Naive thymus-derived CD4-positive, alpha-beta T cell (primary cell): ENCODE results near the gene STK26. TPM values are rescaled to one million over a fixed set of nuclear protein-coding genes. Genes with fewer than 3 reads are reported as not detected.

Experiments
- ATAC-seq: fragments of 150-1000 bp; cut with Tn5 transposase; 2 replicates; pipeline ENCODE4 v1.10.0; 2021; ENCODE audit warnings: mild to moderate bottlenecking, moderate library complexity
- CTCF ChIA-PET: fragments of 350-600 bp; sonication (Branson Sonifier 250); formaldehyde crosslinking; loops from one replicate; lab custom pipeline; 2021; ENCODE audit warnings: antibody characterized with exemption; lab: Charles Lee
- POLR2A ChIA-PET: fragments of 350-600 bp; sonication (Branson Sonifier 250); formaldehyde crosslinking; loops from one replicate; lab custom pipeline; 2021; ENCODE audit warnings: antibody characterized with exemption, inconsistent platforms; lab: Charles Lee
- DNase-seq, 9 donors: peaks; one replicate each; pipeline versions ENCODE4 v3.0.0 to v3.0.0-alpha.2; 2020 to 2022; ENCODE audit warnings: mixed read lengths in 1 of 9
- H3K27ac ChIP-seq: one replicate; pipeline ENCODE4 v1.7.0; 2013; ENCODE audit warnings: mild to moderate bottlenecking, low read depth, low read length, moderate library complexity
- H3K27me3 ChIP-seq, 2 donors: one replicate each; pipeline ENCODE4 v1.7.0; 2013; ENCODE audit warnings: low read length in 2 of 2, mild to moderate bottlenecking in 2 of 2, moderate library complexity in 2 of 2; ENCODE audit not compliant: control insufficient read depth in 2 of 2, insufficient read depth in 2 of 2
- H3K36me3 ChIP-seq, 3 experiments: 1 replicate in 2 of 3; 2 replicates in 1 of 3; pipeline ENCODE4 v1.7.0; 2013; ENCODE audit warnings: low read length in 3 of 3, mild to moderate bottlenecking in 3 of 3, moderate library complexity in 1 of 3; ENCODE audit not compliant: insufficient read depth in 3 of 3, control insufficient read depth in 2 of 3
- H3K4me1 ChIP-seq, 2 donors: one replicate each; pipeline ENCODE4 v1.7.0; 2013; ENCODE audit warnings: low read length in 2 of 2, mild to moderate bottlenecking in 2 of 2, moderate library complexity in 1 of 2; ENCODE audit not compliant: control insufficient read depth in 2 of 2, insufficient read depth in 2 of 2
- H3K4me3 ChIP-seq: 2 replicates; pipeline ENCODE4 v1.7.0; 2013; ENCODE audit warnings: mild to moderate bottlenecking, low read length
- H3K9me3 ChIP-seq, 3 experiments: 1 replicate in 2 of 3; 2 replicates in 1 of 3; pipeline ENCODE4 v1.7.0; 2013; ENCODE audit warnings: low read length in 3 of 3; ENCODE audit not compliant: control insufficient read depth in 2 of 3
- H3K27ac Mint-ChIP-seq, 9 donors: one replicate each; pipeline ENCODE4 v1.8.0; 2020 to 2022; ENCODE audit warnings: mixed read lengths in 9 of 9, mild to moderate bottlenecking in 8 of 9, moderate library complexity in 5 of 9, inconsistent platforms in 2 of 9
- H3K27me3 Mint-ChIP-seq, 5 donors: one replicate each; pipeline ENCODE4 v1.8.0; 2021 to 2022; ENCODE audit warnings: mixed read lengths in 5 of 5, mild to moderate bottlenecking in 1 of 5
- H3K36me3 Mint-ChIP-seq, 5 donors: one replicate each; pipeline ENCODE4 v1.8.0; 2020 to 2022; ENCODE audit warnings: mixed read lengths in 5 of 5, mild to moderate bottlenecking in 3 of 5, inconsistent platforms in 1 of 5
- H3K4me1 Mint-ChIP-seq, 7 donors: one replicate each; pipeline ENCODE4 v1.8.0; 2020 to 2022; ENCODE audit warnings: mixed read lengths in 7 of 7, mild to moderate bottlenecking in 3 of 7, inconsistent platforms in 1 of 7
- H3K4me3 Mint-ChIP-seq, 10 donors: one replicate each; pipeline ENCODE4 v1.8.0; 2020 to 2022; ENCODE audit warnings: mild to moderate bottlenecking in 10 of 10, mixed read lengths in 10 of 10, moderate library complexity in 6 of 10, inconsistent platforms in 2 of 10
- H3K9me3 Mint-ChIP-seq, 11 donors: one replicate each; pipeline ENCODE4 v1.8.0; 2020 to 2022; ENCODE audit warnings: mixed read lengths in 11 of 11, mild to moderate bottlenecking in 4 of 11, inconsistent platforms in 1 of 11, moderate library complexity in 1 of 11
- intact Hi-C, 2 donors: fragments of 100-400 bp; cut with micrococcal nuclease; formaldehyde crosslinking; loops; one replicate each; pipeline ENCODE4 v1.15.1; 2023
- polyA plus RNA-seq, 2 donors: library from polyadenylated mRNA; unstranded; fragments of 300-500 nt; fragmentation: Illumina TruSeq; gene quantifications; one replicate each; pipeline ENCODE4 v1.2.3, GENCODE V29; 2021
- total RNA-seq, 6 experiments: library from RNA in 5 of 6; stranded (reverse) in 5 of 6; gene quantifications; 1 replicate in 5 of 6; 2 replicates in 1 of 6; pipeline ENCODE4 v1.2.3 and lab custom pipeline; 2021 to 2026

Gene STK26
- total and polyA plus RNA-seq, 7 experiments from 2014 or later = 29.7 to 60.7 (median 45.5) TPM

DNA sequence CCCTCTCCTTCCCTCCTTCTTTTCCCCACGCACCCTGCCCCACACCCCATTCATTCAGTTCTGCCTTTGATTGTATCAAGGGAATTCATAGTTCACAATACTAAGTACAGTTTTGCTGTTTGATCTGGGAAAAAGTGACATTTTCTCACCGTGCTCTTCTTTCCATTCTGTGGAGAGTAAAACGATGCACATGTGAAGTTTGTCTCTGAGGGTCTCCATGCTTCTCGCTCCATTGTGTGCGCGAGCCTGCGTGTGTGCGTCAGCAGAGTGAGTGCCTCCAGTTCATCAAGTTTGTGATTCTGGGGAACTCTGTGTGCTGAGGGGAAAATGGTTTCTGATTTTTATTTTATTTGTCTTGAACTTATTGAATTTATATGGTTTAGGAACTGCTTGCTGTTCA is 1.9 kb downstream of the STK26 start:
- peak overlapping the region; percentile 72 for H3K4me3 ChIP-seq
- POLR2A ChIA-PET = interaction anchor here (0.8 to 1.9 kb wide), 3 partner anchors 11 to 40 kb away, joined by 3 to 12 read pairs (median 4); no protein-coding TSS in a partner anchor
- peak in 1 of 9 donors; percentile 11 for DNase-seq

DNA sequence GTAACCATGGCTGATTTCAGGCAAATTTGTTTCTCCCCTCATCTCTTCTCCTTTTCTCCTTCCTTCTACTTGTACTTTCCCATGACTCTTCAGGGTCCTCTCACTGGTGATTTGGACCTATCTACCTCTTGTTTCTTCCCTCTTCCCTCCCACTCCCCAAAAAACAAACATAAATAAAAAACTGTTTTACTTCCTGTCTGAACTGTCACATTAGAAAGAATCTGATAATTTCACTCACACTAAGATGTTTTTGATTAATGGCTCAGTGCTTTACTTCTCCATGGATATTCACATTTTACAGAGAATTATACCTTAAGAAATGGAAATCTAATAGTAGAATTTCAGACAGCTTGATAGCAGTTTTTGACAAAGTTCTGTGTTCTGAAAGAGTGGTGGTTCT is 7.2 kb downstream of the STK26 start:
- H3K4me1 Mint-ChIP-seq = peaks cover 46 to 87% (median 74%) of the 10 kb centered on the region in 7 donors
- peaks cover 22 to 34% of the 10 kb centered on the region in 2 donors for H3K4me1 ChIP-seq

More for the DNA sequence above, 1.9 kb downstream of the STK26 start:
- no peak for ATAC-seq
- no peaks in the 10 kb centered on the region for H3K9me3 ChIP-seq
- H3K36me3 Mint-ChIP-seq = peaks cover 0 to 17% (median 5%) of the 10 kb centered on the region in 5 donors
- H3K4me1 Mint-ChIP-seq = peaks cover 28 to 59% (median 51%) of the 10 kb centered on the region in 7 donors
- H3K9me3 Mint-ChIP-seq = peaks cover 0 to 2% (median 0%) of the 10 kb centered on the region in 11 donors
- peak overlapping the region; percentile 82 to 98 (median 92) for H3K4me3 Mint-ChIP-seq
- H3K4me1 ChIP-seq = peaks cover 19 to 22% of the 10 kb centered on the region in 2 donors
- no peaks in the 10 kb centered on the region for H3K27me3 Mint-ChIP-seq
- H3K27ac ChIP-seq = peak overlapping the region; percentile 86
- H3K36me3 ChIP-seq = peaks cover 0 to 8% (median 0%) of the 10 kb centered on the region in 3 experiments
- CTCF ChIA-PET = interaction anchor here (0.6 kb wide), 1 partner anchor 95 kb away, joined by 4 read pairs; no protein-coding TSS in a partner anchor
- intact Hi-C loops = loop anchor here in 1 of 2 donors (2.0 kb wide), 1 partner anchor 14 kb away; no protein-coding TSS in a partner anchor
- no peaks in the 10 kb centered on the region for H3K27me3 ChIP-seq
- H3K27ac Mint-ChIP-seq = peak overlapping the region in 8 of 9 donors; percentile 53 to 86 (median 74)

GRCh38 chrX:132031867-132032266 is 8.8 kb downstream of the STK26 start:
- no peak for ATAC-seq

More for the DNA sequence above, 7.2 kb downstream of the STK26 start:
- H3K4me3 Mint-ChIP-seq = peak overlapping the region in 6 of 10 donors; percentile 11 to 64 (median 28)
- CTCF ChIA-PET = no interaction called here
- H3K36me3 ChIP-seq = no peaks in the 10 kb centered on the region
- H3K27me3 ChIP-seq = no peaks in the 10 kb centered on the region
- H3K9me3 Mint-ChIP-seq = peaks cover 0 to 2% (median 0%) of the 10 kb centered on the region in 11 donors
- peak overlapping the region in 7 of 9 donors; percentile 4 to 86 (median 28) for H3K27ac Mint-ChIP-seq
- no peaks in the 10 kb centered on the region for H3K9me3 ChIP-seq
- DNase-seq (no peak), ATAC-seq (no peak)
- H3K27ac ChIP-seq = no peak overlapping the region
- intact Hi-C loops = no loop called here
- H3K27me3 Mint-ChIP-seq = no peaks in the 10 kb centered on the region
- POLR2A ChIA-PET = no interaction called here
- no peak overlapping the region for H3K4me3 ChIP-seq
- H3K36me3 Mint-ChIP-seq = peaks cover 0 to 16% (median 5%) of the 10 kb centered on the region in 5 donors

DNA sequence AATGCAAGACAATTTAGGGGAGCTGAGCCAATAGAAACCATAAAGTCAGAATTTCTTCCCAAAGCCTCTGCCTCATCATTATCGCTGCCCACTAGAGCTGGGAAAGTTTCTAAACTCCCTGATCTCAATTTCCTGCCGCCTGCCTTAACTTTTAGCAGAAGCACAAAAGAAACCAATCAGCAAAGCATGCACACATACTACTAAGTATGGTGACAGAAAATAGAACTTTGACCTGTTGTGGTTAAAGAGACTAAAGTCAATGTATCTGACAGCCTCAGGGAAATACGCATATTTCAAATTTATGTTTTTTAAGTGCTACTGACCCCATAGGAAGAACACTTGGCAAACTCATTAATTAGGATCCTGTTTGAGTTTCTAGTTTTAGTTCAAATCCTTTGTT is 10.1 kb downstream of the STK26 start:
- peak overlapping the region in 7 of 10 donors; percentile 1 to 42 (median 37) for H3K4me3 Mint-ChIP-seq
- H3K4me1 Mint-ChIP-seq = peaks cover 44 to 83% (median 76%) of the 10 kb centered on the region in 7 donors
- H3K9me3 Mint-ChIP-seq = no peaks in the 10 kb centered on the region
- no peaks in the 10 kb centered on the region for H3K9me3 ChIP-seq
- no peak overlapping the region for H3K27ac ChIP-seq
- H3K36me3 ChIP-seq = no peaks in the 10 kb centered on the region
- no peaks in the 10 kb centered on the region for H3K27me3 ChIP-seq
- DNase-seq (no peak), ATAC-seq (no peak)
- ChIA-PET CTCF (no interaction called here), POLR2A (interaction anchor here (1.8 kb wide), 1 partner anchor 9 kb away, joined by 7 read pairs; the partner anchor contains the start of gene STK26)
- H3K27ac Mint-ChIP-seq = peak overlapping the region in 3 of 9 donors; percentile 6 to 59 (median 31)
- no peak overlapping the region for H3K4me3 ChIP-seq
- intact Hi-C loops = no loop called here
- peaks cover 13 to 19% of the 10 kb centered on the region in 2 donors for H3K4me1 ChIP-seq
- no peaks in the 10 kb centered on the region for H3K27me3 Mint-ChIP-seq
- H3K36me3 Mint-ChIP-seq = peaks cover 0 to 11% (median 0%) of the 10 kb centered on the region in 5 donors

More at GRCh38 chrX:132031867-132032266, 8.8 kb downstream of the STK26 start:
- Mint-ChIP-seq H3K27ac (peak overlapping the region in 7 of 9 donors; percentile 4 to 77 (median 57)), H3K4me1 (peaks cover 46 to 85% (median 78%) of the 10 kb centered on the region in 7 donors), H3K27me3 (no peaks in the 10 kb centered on the region), H3K9me3 (peaks cover 0 to 2% (median 0%) of the 10 kb centered on the region in 11 donors), H3K4me3 (peak overlapping the region; percentile 31 to 71 (median 62)), H3K36me3 (peaks cover 0 to 16% (median 5%) of the 10 kb centered on the region in 5 donors)
- ChIA-PET POLR2A (no interaction called here), CTCF (no interaction called here)
- H3K36me3 ChIP-seq = no peaks in the 10 kb centered on the region
- no peaks in the 10 kb centered on the region for H3K27me3 ChIP-seq
- intact Hi-C loops = loop anchor here in 1 of 2 donors (1.0 kb wide), 1 partner anchor 8 kb away; no protein-coding TSS in a partner anchor
- H3K27ac ChIP-seq = no peak overlapping the region
- H3K4me3 ChIP-seq = no peak overlapping the region
- no peaks in the 10 kb centered on the region for H3K9me3 ChIP-seq
- peaks cover 17 to 27% of the 10 kb centered on the region in 2 donors for H3K4me1 ChIP-seq
- no peak for DNase-seq

DNA sequence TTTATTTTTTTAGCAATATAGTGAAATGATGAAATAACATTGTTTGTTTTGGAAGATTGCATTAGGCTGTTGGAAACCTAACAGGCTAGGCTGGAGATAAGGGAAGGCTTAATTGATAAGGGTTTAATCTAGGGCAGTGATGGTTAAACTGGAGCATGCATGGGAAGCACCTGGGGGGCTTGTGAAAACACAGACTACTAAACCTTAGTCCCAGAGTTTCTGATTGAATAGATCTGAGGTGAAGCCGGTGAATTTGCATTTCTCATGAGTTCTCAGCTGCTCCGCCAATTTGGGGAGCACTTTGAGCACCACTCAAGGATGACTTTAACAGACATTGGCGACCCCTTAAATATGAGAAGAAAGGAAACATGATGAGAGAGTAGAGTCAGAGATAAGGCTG is 11.5 kb downstream of the STK26 start:
- no peak overlapping the region for H3K27ac Mint-ChIP-seq
- H3K9me3 Mint-ChIP-seq = no peaks in the 10 kb centered on the region
- peaks cover 0 to 3% (median 0%) of the 10 kb centered on the region in 5 donors for H3K36me3 Mint-ChIP-seq
- no peaks in the 10 kb centered on the region for H3K36me3 ChIP-seq
- no peaks in the 10 kb centered on the region for H3K9me3 ChIP-seq
- H3K27me3 Mint-ChIP-seq = no peaks in the 10 kb centered on the region
- H3K27ac ChIP-seq = no peak overlapping the region
- H3K4me3 Mint-ChIP-seq = peak overlapping the region in 5 of 10 donors; percentile 5 to 40 (median 29)
- POLR2A ChIA-PET = no interaction called here
- H3K4me1 Mint-ChIP-seq = peaks cover 40 to 82% (median 76%) of the 10 kb centered on the region in 7 donors
- CTCF ChIA-PET = no interaction called here
- ATAC-seq (no peak), DNase-seq (no peak)
- H3K4me1 ChIP-seq = peaks cover 12 to 13% of the 10 kb centered on the region in 2 donors
- intact Hi-C loops = no loop called here
- no peaks in the 10 kb centered on the region for H3K27me3 ChIP-seq
- no peak overlapping the region for H3K4me3 ChIP-seq

- peaks cover 3 to 7% of the 10 kb centered on the region in 2 donors for H3K4me1 ChIP-seq
- H3K27me3 ChIP-seq = no peaks in the 10 kb centered on the region
- intact Hi-C loops = no loop called here
- no peaks in the 10 kb centered on the region for H3K36me3 ChIP-seq
- POLR2A ChIA-PET = no interaction called here
- Mint-ChIP-seq H3K9me3 (no peaks in the 10 kb centered on the region), H3K4me1 (peaks cover 27 to 82% (median 75%) of the 10 kb centered on the region in 7 donors), H3K27me3 (no peaks in the 10 kb centered on the region), H3K27ac (peak overlapping the region in 1 of 9 donors; percentile 19), H3K4me3 (peak overlapping the region in 5 of 10 donors; percentile 31 to 66 (median 43)), H3K36me3 (no peaks in the 10 kb centered on the region)
- CTCF ChIA-PET = no interaction called here
- ATAC-seq = no peak
- H3K4me3 ChIP-seq = no peak overlapping the region
- no peaks in the 10 kb centered on the region for H3K9me3 ChIP-seq
- no peak for DNase-seq
- no peak overlapping the region for H3K27ac ChIP-seq
Observed at GRCh38 chrX:132037479-132037993, 14.4 kb downstream of the STK26 start.
